IPS DF 4.7 (cell line): Measurements from ENCODE around the gene TMPRSS11B.
"Not testable (repeated sequence)": the region's sequence is repeated elsewhere in the genome, so short reads cannot be mapped to it uniquely, and the experiment has no call there.

Source experiments
- DNase-seq: peaks from one replicate; pipeline ENCODE4 v3.0.0-alpha.2; 2013; ENCODE audit warnings: low spot score; ENCODE audit errors: extremely low read depth

TMPRSS11B gene, protein sequence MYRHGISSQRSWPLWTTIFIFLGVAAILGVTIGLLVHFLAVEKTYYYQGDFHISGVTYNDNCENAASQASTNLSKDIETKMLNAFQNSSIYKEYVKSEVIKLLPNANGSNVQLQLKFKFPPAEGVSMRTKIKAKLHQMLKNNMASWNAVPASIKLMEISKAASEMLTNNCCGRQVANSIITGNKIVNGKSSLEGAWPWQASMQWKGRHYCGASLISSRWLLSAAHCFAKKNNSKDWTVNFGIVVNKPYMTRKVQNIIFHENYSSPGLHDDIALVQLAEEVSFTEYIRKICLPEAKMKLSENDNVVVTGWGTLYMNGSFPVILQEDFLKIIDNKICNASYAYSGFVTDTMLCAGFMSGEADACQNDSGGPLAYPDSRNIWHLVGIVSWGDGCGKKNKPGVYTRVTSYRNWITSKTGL

DNA sequence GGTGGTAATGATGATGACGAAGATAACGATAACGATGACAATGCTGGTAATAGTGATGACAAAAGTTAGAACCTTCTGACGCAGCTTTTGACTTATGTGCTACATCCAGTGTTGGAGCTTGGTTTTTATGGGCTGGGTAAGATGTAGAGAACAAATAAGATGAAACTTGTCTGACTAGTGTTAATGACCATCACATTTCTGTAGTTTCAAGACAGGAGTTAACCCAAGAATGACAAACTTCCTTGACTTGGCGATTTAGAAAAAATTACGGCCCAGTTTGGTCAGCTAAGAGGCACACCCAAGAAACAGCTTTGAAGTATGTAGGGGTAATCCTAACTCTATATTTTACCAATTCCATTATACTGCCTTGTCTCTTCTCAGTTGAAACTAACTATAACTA lies at the start of gene TMPRSS11B:
Gene TMPRSS11B, minus strand, starts transcription at position 101 of the 400 bp plus-strand sequence. CDS start 136 bp downstream, outside the sequence.
- DNase-seq = no peak

DNA sequence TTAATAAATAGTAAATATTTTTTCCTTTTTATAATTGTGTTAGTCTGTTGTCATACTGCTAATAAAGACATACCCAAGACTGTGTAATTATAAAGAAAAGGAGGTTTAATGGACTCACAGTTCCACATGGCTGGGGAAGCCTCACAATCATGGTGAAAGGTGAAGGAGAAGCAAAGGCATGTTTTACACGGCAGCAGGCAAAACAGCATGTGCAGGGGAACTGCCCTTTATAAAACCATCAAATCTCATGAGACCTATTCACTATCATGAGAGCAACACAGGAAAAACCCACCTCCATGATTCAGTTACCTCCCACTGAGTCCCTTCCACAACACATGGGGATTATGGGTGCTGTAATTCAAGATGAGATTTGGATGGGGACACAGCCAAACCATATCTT lies 45.8 kb upstream of the TMPRSS11B start:
- no peak for DNase-seq

DNA sequence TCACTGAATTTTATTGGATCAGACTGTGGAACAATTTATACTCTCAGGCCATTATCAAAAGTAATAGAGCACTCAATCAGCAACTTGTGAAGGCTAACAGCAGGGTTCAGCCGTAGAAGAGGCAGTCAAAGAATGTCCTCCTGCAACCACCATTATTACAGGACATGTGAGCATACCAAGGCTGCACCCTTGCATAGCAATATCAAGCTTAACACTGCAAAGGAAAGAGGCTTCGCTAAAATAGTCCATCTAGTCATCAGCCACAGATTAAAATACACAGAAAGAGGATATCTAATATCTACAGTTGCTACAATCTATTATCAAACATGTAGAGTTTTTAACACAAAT lies 42.9 kb upstream of the TMPRSS11B start:
- no peak for DNase-seq

DNA sequence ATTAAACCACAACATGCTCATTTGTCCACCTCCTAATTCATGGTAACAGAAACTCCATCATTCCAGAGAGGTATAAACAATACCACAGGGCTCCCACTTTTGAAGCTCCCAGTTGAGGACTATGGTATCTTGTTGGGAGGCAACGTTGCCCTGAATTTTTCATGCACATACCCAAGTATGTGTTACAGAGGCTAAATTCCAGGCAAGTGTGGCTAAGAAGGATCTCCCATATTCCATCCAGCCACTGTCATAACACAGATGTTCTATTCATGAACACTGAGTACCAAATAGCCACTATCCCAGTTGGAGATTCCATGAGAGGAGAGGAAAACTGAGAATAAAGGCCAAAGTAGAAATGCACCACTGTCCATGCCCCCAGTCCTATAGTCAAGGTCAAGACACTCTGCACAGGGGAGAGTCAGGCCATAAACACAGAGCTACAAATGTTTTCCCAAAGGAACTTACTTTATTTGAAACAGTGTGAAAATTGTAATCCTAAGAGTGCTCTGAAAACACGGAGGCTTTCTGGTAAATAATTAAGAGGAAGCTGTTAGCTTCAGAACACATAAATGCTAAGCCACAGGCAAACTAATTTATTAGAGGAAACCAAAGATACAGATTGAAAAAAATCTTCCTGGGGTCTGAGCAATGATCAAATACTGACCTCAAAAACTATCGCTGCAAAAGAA lies 42.4 kb upstream of the TMPRSS11B start:
- no peak for DNase-seq

DNA sequence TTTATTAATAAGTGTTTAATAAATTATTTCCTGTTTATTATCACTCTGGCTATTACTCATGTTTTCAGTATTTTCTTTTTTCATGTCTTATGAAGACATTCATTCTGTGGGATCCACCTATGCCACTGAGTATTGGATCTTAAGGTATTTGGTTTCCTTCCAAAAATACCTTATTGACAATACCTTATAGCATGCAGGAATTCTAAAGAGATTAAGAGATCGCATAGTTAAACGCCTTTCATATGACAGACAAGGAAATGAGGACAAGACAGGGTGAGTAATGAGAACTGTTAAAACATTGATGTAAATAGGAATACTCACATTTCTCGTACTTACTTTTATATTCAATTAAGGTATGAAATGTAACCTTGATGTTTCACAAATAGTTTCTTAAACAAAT lies 38.2 kb upstream of the TMPRSS11B start:
- no peak for DNase-seq

DNA sequence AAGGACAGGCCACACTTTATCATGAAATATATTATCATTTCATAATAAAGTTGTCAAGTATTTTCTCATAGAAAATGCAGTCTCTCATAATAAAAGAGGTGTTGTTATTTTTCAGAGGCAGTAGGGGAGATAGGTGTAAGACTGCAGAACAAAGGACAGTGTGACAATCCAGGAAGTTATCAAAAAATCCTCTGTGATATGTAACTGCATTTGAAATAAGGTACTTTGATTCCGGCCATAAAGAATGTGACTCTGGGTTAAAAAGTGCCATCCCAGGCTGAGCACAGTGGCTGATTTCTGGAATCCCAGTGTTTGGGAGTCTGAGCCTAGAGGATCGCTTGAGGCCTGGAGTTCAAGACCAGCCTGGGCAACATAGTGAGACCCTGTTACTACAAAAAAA lies 37.6 kb upstream of the TMPRSS11B start:
- no peak for DNase-seq

DNA sequence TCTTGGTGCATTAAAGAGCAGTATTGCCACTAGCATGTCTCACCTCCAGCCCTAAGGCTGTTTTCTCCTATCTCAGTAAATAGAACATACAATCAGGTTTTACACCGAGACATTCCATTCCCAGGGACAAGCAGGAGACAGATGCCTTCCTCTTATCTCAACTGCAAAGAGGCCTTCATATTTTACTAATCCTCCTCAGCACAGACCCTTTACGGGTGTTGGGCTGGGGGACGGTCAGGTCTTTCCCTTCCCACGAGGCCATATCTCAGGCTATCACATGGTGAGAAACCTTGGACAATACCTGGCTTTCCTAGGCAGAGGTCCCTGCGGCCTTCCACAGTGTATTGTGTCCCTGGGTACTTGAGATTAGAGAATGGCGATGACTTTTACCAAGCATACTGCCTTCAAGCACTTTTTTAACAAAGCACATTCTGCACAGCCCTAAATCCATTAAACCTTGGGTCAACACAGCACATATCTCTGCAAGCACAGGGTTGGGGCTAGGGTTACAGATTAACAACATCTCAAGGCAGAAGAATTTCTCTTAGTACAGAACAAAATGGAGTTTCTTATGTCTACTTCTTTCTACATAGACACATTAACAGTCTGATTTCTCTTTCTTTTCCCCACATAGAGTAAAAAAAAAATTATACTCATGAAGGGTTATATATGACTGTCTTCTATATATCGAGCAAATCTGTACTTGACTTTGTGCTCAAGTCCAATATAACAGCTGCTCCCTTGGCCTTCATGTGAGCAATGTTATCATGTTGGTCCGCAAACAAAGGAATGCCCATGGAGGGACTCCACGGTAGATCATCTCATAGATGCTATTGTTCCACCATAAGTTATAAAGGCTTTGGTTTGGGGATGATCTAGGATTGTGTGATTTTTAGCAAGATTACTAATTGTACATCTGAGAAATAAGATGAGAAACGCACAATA lies 36.6 kb upstream of the TMPRSS11B start:
- DNase-seq = not testable (repeated sequence)

DNA sequence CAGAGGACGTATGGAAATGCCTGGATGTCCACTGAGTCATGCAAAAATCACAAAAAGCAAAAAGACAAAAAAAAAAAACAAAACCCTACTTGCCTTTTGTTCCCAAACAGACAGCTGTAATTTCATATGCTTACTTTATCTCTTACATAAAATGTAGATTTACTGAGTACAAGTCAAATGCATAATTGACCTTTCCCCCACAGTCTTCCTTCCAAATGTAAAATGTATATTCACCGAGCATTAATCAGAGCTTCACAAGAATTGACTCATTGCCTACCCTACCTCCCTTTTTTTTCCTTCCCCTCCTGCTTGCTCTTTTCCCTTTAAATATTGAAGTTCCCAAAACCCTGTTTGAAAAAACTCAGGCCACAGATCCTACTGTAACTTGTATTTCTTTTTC lies 32.5 kb upstream of the TMPRSS11B start:
- DNase-seq = no peak

DNA sequence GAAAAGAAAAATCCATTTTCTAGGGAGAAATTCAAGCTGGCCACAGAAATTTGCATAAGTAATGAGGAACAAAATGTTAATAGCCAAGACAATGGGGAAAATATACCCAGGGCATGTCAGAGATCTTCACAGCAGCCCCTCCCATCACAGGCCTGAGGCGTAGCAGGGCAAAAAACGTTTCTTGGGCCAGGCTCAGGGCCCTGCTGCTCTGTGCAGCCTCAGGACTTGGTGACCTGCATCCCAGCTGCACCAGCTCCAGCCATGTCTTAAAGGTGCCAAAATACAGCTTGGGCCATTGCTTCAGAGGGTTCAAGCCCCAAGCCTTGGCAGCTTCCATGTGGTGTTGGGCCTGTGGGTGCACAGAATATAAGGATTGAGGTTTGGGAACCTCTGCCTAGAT lies 32.1 kb upstream of the TMPRSS11B start:
- DNase-seq = no peak

DNA sequence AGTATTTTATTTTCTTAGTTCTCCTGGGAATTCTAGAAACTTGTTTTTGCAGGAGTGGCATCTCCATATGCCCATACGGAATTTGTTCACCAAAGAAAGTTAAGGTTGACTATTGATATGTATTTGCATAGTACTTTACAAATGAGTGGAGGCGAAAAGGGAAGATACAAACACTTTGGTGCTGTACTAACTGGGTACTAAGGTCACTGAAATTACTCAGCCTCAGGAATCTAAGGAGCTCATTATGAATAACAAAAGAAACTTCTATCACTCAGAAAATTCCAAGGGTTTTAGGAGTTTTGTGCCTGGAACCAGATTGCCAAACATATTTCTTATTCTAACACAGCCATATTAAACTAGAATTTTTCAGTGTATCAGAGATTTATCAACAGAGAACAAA lies 27.4 kb upstream of the TMPRSS11B start:
- DNase-seq = no peak

DNA sequence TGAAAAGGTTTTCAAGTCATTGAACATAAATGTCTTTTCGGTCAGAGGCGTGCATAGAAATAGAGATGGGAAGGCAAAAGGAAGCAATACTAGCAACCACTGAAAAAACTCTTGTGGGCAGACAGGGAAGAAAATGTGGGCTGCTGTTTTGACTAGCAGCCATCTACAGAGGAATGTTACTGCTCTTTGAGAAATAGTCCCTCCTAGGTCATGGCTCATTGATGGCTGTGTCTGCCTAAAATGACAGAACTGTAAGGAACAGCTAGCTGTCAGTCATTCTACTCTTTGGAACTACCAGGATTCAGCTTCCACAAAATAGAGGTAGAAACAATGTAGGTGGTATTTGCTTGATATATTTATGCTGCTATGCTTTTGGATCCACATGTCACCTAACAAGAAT lies 26.9 kb upstream of the TMPRSS11B start:
- DNase-seq = no peak

DNA sequence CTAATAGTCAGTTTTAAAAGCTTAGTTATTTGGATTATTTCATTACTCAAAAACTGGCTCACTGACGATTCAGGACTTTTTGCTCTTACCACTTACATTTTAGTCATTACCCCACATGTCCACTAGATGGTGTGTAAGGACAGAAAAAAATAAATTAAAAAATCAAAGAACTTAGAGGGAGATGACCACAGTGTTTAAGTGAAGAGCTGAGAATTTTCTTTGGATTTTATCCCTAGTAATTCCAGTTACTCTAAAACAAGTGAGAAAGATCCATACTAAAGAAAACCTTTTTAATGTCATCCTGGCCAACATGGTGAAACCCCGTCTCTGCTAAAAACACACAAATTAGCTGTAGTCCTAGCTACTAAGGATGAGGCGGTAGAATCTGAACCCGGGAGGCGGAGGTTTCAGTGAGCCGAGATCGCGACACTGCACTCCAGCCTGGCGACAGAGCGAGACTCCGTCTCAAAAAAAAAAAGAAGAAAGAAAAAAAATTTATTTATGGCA lies 26.4 kb upstream of the TMPRSS11B start:
- DNase-seq = no peak

DNA sequence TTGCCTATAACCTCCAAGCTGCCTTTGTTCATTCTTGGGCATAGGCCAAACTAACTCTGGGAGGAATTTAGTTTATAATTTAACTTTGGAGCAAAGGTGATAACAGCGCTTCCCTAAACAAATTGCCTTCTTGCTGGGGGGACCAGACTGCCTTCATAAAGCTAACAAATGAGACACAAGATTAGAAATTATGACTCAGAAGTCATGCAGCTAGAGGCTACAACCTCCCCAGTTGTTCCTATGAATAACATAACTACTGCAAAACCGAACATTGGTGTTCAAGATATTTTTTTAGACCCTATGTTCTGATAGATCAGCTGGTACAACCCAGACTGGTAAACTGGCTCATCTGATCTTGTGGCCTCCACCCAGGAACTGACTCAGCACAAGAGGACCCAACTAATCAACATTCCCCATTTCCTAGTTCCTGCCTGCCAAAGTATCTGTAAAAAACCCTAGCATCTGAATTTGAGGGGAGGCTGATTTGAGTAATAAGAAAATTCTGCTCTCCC lies 22.0 kb upstream of the TMPRSS11B start:
- no peak for DNase-seq

DNA sequence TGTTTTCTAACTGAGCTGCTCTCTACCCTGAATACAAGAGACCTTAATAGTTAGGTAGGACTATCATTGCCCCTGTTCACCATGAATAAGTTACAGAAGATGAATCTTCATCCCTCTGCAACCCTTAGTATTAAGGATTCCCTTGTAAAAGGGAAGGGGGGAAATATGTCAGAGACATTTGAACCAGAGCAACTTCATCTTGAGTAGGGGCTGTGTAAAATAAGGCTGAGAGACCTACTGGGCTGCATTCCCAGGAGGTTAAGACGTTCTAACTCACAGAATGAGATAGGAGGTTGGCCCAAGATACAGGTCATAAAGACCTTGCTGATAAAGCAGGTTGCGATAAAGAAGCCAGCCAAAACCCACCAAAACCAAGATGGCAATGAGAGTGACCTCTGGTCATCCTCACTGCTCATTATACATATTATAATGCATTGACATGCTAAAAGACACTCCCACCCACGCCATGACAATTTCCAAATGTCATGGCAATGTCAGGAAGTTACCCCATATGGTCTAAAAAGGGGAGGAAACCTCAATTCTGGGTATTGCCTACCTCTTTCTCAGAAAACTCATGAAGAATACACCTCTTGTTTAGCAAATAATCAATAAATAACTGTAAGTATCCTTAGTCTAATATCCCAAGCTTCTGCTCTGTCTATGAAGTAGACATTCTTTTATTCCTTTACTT lies 19.5 kb upstream of the TMPRSS11B start:
- DNase-seq = no peak

DNA sequence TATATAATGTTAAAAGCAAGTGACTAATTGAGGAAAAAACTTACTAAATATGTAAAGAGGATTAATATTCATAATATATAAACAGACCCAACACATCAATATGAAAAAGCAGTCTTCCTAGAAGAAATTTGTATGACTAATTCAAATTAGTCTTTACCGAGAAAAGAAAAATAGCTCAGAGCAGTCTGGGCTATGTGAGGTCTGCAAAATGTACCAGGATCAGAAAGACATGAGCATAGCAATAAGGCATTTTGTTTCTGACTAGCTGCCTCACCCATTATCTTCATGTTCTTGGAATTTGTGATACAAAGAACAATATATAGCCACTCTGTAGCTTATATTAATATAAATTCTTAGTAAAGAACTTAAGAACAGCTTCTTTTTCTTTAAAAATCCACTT lies 13.7 kb upstream of the TMPRSS11B start:
- no peak for DNase-seq

DNA sequence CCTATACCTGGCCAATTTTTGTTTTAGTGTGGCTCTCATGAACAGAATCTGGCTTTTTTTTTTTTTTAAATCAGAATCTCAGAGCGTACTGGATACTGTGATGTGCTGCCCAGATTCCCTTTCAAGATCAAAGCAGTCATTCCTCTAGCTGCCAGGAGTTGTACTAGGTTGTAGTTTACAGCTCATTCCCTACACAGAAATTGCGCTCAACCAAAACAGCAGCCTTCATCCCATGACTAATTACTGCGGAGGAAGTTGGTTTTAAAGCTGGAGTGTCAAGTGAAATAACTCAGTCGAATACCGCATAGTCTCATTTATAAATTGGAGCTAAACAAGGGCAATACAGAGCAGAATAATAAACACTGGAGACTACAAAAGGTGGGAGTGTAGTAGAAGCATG lies 12.2 kb upstream of the TMPRSS11B start:
- no peak for DNase-seq

DNA sequence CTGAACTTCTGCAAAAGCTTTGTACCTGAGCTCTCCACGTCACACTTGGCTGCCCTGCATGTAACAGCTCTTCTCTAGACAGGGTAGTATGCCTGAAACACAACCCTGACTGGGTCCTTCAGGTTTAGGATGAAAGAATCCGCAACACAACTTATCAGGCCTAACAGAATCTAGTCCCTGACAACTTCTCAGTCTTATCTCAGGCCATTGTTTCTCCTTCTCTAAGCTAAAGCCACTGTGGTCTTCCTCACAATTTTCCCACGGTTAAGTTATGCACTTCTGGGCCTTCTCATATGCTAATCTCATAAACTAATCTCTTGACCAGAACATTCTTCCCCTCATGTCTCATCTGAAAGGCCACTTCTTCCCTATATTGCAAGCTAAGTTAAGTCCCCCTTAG lies 10.8 kb upstream of the TMPRSS11B start:
- DNase-seq = no peak

DNA sequence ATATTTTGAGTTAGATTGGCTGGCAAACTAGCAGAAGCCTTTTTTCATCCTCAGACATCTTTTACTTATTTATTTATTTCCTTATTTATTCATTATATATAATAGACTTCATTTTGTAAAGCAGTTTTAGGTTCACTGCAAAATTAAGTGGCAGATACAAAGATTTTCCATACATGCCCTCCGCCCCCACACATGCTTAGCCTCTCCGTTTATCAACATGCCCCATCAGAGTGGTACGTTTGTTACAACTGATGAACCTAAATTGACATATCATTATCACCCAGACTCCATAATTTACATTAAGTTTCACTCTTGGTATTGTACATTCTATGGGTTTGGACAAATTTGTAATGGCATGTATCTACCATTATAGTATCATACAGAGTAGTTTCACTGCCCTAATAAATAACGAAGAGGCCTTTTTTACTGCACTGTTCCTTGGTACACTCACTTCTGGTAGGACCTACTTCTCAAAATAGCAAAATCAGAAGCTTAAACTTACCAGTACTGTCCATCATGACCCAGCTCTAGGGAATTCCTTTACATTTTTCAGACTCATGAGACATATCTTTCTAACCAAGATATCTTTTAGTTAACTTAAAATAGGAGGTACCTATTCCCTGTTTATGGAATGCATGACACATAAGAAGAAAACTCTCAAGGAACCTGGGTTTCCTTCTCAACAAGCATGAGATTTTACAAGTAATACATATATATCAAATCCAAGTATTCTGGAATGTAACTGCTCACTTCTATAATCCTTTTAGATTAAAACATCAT lies 4.8 kb upstream of the TMPRSS11B start:
- DNase-seq = no peak

DNA sequence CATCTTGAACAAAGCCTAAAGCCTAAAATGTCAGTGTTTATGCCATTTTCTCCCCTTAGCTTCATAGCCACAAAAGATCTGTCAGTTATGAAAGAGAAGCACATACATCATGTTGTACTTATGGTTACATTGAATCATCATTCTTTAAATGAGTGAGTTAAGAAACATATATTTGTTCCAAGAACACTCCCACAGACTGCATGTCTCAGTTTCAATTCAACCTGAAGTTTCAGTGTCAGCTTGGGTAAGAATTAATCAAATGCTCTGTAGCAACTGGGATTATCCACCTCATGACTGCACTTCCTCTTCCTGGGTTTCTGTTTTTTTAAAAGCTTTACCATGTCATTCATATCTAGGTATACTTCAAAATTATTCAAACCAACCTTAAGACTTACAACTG lies 3.9 kb upstream of the TMPRSS11B start:
- DNase-seq = no peak

DNA sequence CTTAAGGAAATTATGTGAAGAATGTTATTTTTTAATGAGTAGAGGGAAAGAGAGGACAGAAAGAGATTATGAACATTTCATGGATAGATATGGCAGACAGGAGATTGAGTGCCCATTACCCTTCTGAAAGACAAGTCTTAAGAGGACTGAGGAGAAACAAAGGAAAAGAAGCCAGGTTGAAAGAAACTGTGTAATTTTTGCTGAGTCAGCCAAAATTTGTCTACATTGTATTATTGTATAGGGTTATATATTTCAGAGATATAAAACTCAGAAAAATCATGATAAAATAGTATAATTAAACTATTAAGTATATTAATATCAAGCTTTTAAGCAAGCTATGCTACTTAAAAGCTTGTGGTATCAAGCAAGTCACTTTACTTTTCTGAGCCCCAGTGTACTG lies 4.9 kb downstream of the TMPRSS11B start:
- DNase-seq = no peak
